Fibroblast of skin of abdomen (primary cell): ENCODE results near the gene PRR16.

Experiments used
- DNase-seq: peaks from one replicate; pipeline ENCODE4 v3.0.0-alpha.2; 2013

The PRR16 gene

GRCh38 chr5:120582635-120583034 lies 118.5 kb downstream of the PRR16 start:
- no peak for DNase-seq

GRCh38 chr5:120586646-120587045 lies 122.5 kb downstream of the PRR16 start:
- no peak for DNase-seq

GRCh38 chr5:120591911-120592310 lies 127.8 kb downstream of the PRR16 start:
- no peak for DNase-seq

- DNase-seq = peak; percentile 48
Observed at GRCh38 chr5:120599576-120599975, 135.5 kb downstream of the PRR16 start.

- DNase-seq = no peak
Observed at GRCh38 chr5:120600639-120601038, 136.5 kb downstream of the PRR16 start.

GRCh38 chr5:120602033-120602432 lies 137.9 kb downstream of the PRR16 start:
- no peak for DNase-seq

- DNase-seq = peak; percentile 98
Observed at GRCh38 chr5:120604884-120605283, 140.8 kb downstream of the PRR16 start.

- DNase-seq = peak; percentile 54
Observed at GRCh38 chr5:120605325-120606079, 141.4 kb downstream of the PRR16 start.

GRCh38 chr5:120609570-120609969 lies 145.5 kb downstream of the PRR16 start:
- DNase-seq = peak; percentile 37

- no peak for DNase-seq
Observed at GRCh38 chr5:120610145-120610544, 146.0 kb downstream of the PRR16 start.

- no peak for DNase-seq
Observed at GRCh38 chr5:120613729-120614128, 149.6 kb downstream of the PRR16 start.

GRCh38 chr5:120614531-120615180 lies 150.6 kb downstream of the PRR16 start:
- peak; percentile 83 for DNase-seq

- peak; percentile 87 for DNase-seq
Observed at GRCh38 chr5:120615967-120616645, 152.0 kb downstream of the PRR16 start.

- DNase-seq = no peak
Observed at GRCh38 chr5:120621339-120621738, 157.2 kb downstream of the PRR16 start.

GRCh38 chr5:120624021-120624563 lies 160.0 kb downstream of the PRR16 start:
- DNase-seq = peak; percentile 54

- peak; percentile 39 for DNase-seq
Observed at GRCh38 chr5:120628156-120628555, 164.1 kb downstream of the PRR16 start.

- no peak for DNase-seq
Observed at GRCh38 chr5:120630550-120630949, 166.4 kb downstream of the PRR16 start.

GRCh38 chr5:120631611-120632010 lies 167.5 kb downstream of the PRR16 start:
- DNase-seq = no peak

- no peak for DNase-seq
Observed at GRCh38 chr5:120632430-120632829, 168.3 kb downstream of the PRR16 start.

GRCh38 chr5:120638449-120638848 lies 174.3 kb downstream of the PRR16 start:
- no peak for DNase-seq

- DNase-seq = no peak
Observed at GRCh38 chr5:120640778-120641177, 176.7 kb downstream of the PRR16 start.

GRCh38 chr5:120644516-120644915 lies 180.4 kb downstream of the PRR16 start:
- peak; percentile 2 for DNase-seq

GRCh38 chr5:120655828-120656435 lies 191.8 kb downstream of the PRR16 start:
- DNase-seq = no peak
